ENCODE results near the gene TWNK.
A peak's percentile ranks its signal among the peaks of the same experiment; 100 is the strongest.

TWNK gene

DNA sequence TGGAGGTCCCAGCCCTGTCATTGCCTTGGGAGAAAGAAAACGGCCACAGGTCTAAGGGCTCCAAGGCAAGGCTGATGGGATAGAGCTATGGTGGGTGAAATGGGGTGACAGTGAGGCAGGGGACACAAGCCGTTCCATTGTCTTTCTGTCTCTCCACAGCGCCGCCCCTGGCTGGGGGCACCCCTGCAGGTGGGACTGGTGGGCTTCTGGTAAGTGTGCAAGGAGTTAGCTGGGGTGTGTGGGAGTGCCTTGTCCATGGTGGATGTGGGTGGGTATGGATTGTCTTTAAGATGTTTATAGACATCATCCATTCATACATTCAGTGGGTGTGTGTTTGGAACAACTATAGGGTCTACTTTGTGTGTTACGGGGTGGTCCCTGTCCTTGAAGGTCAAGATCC is 51.1 kb downstream of the TWNK start:
- TF ChIP-seq TAF1 (IDR thresholded peaks at IDR 0.05; ENCODE audit: borderline replicate concordance, low read depth, low read length), result no peak
- TF ChIP-seq POLR2A (IDR thresholded peaks at IDR 0.05; ENCODE audit: low read depth, low read length), result no peak
- TF ChIP-seq POLR2AphosphoS5 (IDR thresholded peaks at IDR 0.05; ENCODE audit: low read depth, low read length), result no peak
- DNase-seq (ENCODE audit: insufficient read length) (no peak), FAIRE-seq (no peak)

DNA sequence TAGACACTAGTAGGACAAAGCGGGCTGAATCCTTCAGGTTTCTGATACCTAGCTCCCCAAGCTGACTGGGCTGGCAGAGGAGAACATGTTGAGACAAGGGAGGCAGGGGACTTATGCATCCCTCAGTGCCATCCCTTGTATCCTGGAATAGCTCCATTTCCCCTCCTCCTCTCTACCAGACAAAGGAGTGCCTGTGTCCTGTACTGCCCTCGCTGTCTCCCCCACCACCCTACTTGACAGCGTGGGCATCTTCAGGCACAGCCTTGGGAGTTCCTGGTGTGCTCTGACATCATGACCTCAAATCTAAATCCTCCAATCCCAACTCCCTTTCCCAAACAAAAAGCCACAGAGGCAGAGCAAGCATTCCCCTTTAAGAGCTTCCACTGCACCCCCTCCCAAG is 52.7 kb downstream of the TWNK start:
- TF ChIP-seq POLR2AphosphoS5 (IDR thresholded peaks at IDR 0.05; ENCODE audit: low read depth, low read length) (no peak), TAF1 (IDR thresholded peaks at IDR 0.05; ENCODE audit: borderline replicate concordance, low read depth, low read length) (no peak), POLR2A (IDR thresholded peaks at IDR 0.05; ENCODE audit: low read depth, low read length) (no peak)
- no peak for DNase-seq (ENCODE audit: insufficient read length)
- no peak for FAIRE-seq

DNA sequence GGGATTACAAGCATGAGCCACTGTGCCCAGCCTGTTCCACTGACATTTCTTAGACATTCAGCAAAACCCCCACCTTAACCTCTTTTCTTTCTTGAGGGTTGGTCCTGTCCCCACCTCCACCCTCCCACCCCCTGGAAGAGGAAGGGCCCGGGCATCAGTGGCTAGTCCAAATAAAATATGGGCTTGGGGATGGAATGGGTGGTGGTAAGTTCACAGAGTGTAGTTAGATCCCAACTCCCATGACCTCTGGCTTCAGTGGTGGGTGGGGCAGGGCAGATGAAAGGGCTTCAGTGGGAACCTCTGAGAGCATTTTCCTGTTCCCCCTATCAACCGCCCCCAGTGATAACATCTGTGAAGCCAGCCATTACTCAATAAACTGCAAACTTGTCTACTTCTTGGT is 53.5 kb downstream of the TWNK start:
- TF ChIP-seq TAF1 (IDR thresholded peaks at IDR 0.05; ENCODE audit: borderline replicate concordance, low read depth, low read length), result no peak
- TF ChIP-seq POLR2A (IDR thresholded peaks at IDR 0.05; ENCODE audit: low read depth, low read length), result no peak
- TF ChIP-seq POLR2AphosphoS5 (IDR thresholded peaks at IDR 0.05; ENCODE audit: low read depth, low read length), result no peak
- FAIRE-seq, result no peak
- no peak for DNase-seq (ENCODE audit: insufficient read length)

DNA sequence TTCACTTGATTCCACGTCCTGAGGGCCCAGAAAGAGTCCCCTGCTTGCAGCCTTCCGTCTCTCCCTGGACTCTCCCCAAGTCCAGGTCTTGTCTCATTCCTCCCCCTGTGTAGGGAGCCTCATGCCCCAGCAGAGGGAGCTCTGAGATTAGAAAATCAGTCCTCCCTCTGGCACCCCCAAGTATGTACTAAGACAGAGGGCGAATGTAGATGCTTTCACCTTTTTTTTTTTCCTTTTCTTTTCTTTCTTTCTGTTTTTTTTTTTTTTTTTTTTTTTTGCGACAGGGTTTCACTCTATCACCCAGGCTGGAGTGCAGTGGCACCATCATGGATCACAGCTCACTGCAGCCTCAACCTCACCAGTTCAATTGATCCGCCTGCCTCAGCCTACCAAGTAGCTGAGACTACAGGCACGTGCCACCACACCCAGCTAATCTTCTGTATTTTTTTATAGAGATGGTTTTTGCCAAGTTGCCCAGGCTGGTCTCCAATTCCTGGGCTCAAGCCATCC is 54.0 kb downstream of the TWNK start:
- FAIRE-seq, result peak; percentile 38
- DNase-seq (ENCODE audit: insufficient read length), result peak; percentile 77
- no peak for TF ChIP-seq POLR2A (IDR thresholded peaks at IDR 0.05; ENCODE audit: low read depth, low read length)
- TF ChIP-seq TAF1 (IDR thresholded peaks at IDR 0.05; ENCODE audit: borderline replicate concordance, low read depth, low read length), result no peak

DNA sequence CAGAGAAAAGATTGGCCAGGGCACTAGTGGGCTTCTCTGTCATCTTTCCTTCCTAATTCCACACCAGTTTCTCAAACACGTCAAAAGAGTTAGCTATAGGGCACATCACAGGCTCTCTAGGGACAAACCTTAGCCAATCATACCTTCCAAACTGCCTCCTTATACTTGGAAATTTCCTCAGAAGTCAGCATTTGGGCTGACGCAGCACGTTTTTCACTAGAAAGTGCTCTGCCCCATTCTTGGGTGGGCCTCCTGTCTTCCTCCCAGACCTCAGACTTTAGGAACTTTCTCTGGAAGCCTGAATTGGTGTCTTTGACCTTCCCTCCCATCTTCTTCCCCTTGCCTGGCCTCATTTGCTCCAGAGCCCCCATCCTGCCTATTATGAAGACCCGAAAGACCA is 54.8 kb downstream of the TWNK start:
- no peak for TF ChIP-seq TAF1 (IDR thresholded peaks at IDR 0.05; ENCODE audit: borderline replicate concordance, low read depth, low read length)
- no peak for TF ChIP-seq POLR2A (IDR thresholded peaks at IDR 0.05; ENCODE audit: low read depth, low read length)
- TF ChIP-seq POLR2AphosphoS5 (IDR thresholded peaks at IDR 0.05; ENCODE audit: low read depth, low read length), result no peak
- FAIRE-seq (no peak), DNase-seq (ENCODE audit: insufficient read length) (no peak)

DNA sequence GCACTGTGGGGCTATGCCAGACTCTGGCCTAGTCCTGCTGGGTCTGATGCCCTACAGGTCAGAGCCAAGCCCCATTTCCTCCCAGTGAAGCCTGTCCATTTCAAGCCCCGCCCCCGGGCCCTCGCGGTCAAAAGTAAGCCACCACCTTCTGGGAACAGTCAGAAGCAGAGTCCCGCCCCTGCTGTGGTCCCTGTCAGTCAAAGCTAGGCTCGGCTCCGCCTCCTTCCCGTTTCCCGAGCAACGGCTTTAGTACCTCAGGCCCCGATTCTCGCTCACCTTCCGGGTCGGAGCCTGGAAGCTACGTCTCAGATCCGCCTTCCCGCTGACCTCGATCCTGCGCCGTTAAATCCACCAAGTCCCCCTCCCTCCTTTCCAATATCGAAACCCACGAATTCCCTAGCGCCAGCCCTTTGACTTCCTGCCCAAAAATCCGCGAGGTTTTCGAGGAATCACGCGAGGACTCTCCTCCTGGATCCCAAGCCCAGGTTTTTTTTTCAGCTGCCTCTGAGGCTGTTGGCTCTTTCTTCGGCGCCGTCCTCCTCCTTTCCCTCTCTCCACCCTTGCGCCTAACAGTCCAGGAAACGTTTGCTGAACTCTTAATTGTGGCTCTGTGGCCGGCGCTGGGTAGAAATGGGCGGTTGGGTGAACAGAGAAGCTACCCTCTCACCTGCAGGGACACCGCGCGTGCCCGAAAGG is 55.5 kb downstream of the TWNK start:
- TF ChIP-seq POLR2AphosphoS5 (IDR thresholded peaks at IDR 0.05; ENCODE audit: low read depth, low read length) (peak; percentile 75), POLR2A (IDR thresholded peaks at IDR 0.05; ENCODE audit: low read depth, low read length) (peak; percentile 77), TAF1 (IDR thresholded peaks at IDR 0.05; ENCODE audit: borderline replicate concordance, low read depth, low read length) (peak; percentile 52)
- FAIRE-seq (peak; percentile 97), DNase-seq (ENCODE audit: insufficient read length) (peak; percentile 87)

DNA sequence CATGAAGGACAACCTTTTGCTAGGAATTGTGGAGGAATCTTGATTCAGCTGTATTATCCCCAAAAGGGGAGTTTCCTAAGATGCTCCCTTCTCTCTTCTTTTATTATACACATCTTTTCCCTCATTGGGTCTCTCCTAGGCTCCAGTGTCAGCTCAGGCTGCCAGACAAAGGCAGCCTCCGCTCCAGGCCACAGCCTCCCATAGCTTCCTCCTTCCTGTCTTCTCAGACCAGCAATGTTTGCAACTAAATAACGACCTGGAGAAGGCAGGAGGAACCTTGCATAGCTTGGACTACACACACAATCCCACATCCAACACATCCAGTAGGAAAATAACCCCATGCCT is 56.0 kb downstream of the TWNK start:
- TF ChIP-seq POLR2AphosphoS5 (IDR thresholded peaks at IDR 0.05; ENCODE audit: low read depth, low read length), result no peak
- no peak for TF ChIP-seq POLR2A (IDR thresholded peaks at IDR 0.05; ENCODE audit: low read depth, low read length)
- TF ChIP-seq TAF1 (IDR thresholded peaks at IDR 0.05; ENCODE audit: borderline replicate concordance, low read depth, low read length), result no peak
- DNase-seq (ENCODE audit: insufficient read length) (no peak), FAIRE-seq (no peak)

Data from GM12892 (cell line).